ENCODE measurements around the gene FOXP1. TPM values are rescaled to one million over a fixed set of nuclear protein-coding genes. Genes with fewer than 3 reads are reported as not detected.

The FOXP1 gene
- total and polyA plus RNA-seq, 2 donors from 2014 or later: 6.7 to 87.2 TPM

- Histone ChIP-seq H3K9me3 (ENCODE audit: control insufficient read depth in 2 of 3, insufficient read depth in 1 of 3, low read length in 3 of 3) (no peaks in the 10 kb centered on the region), H3K4me3 (ENCODE audit: low read length in 3 of 3) (no peak overlapping the region), H3K9ac (ENCODE audit: low read length in 3 of 3) (no peak overlapping the region), H3K36me3 (ENCODE audit: control insufficient read depth in 2 of 3, insufficient read depth in 3 of 3, low read length in 3 of 3) (no peaks in the 10 kb centered on the region), H3K27ac (ENCODE audit: low read depth in 2 of 2, low read length in 2 of 2) (no peak overlapping the region), H3K27me3 (ENCODE audit: control insufficient read depth, insufficient read depth, low read length) (no peaks in the 10 kb centered on the region), H3K4me1 (ENCODE audit: control insufficient read depth in 2 of 3, insufficient read depth in 2 of 3, low read depth in 1 of 3, low read length in 3 of 3) (no peaks in the 10 kb centered on the region)
- FAIRE-seq (no peak), DNase-seq (no peak)
- intact Hi-C loops (cut with DNase I): no loop called here
- TF ChIP-seq CTCF (IDR thresholded peaks at IDR 0.05; ENCODE audit: borderline replicate concordance, extremely low read depth, insufficient read depth): no peak
Observed at GRCh38 chr3:70930066-70930465, 653.5 kb downstream of the FOXP1 start.

GRCh38 chr3:70927239-70927638 is 656.3 kb downstream of the FOXP1 start:
- H3K9me3 ChIP-seq (ENCODE audit: control insufficient read depth in 2 of 3, insufficient read depth in 1 of 3, low read length in 3 of 3): no peaks in the 10 kb centered on the region
- no peak for FAIRE-seq
- DNase-seq: no peak
- TF ChIP-seq CTCF (IDR thresholded peaks at IDR 0.05; ENCODE audit: borderline replicate concordance, extremely low read depth, insufficient read depth): no peak
- no peak overlapping the region for H3K9ac ChIP-seq (ENCODE audit: low read length in 3 of 3)
- intact Hi-C loops (cut with DNase I): no loop called here
- no peak overlapping the region for H3K27ac ChIP-seq (ENCODE audit: low read depth in 2 of 2, low read length in 2 of 2)
- H3K27me3 ChIP-seq (ENCODE audit: control insufficient read depth, insufficient read depth, low read length): no peaks in the 10 kb centered on the region
- no peaks in the 10 kb centered on the region for H3K36me3 ChIP-seq (ENCODE audit: control insufficient read depth in 2 of 3, insufficient read depth in 3 of 3, low read length in 3 of 3)
- H3K4me3 ChIP-seq (ENCODE audit: low read length in 3 of 3): no peak overlapping the region
- no peaks in the 10 kb centered on the region for H3K4me1 ChIP-seq (ENCODE audit: control insufficient read depth in 2 of 3, insufficient read depth in 2 of 3, low read depth in 1 of 3, low read length in 3 of 3)

GRCh38 chr3:70926835-70927234 is 656.7 kb downstream of the FOXP1 start:
- H3K4me3 ChIP-seq (ENCODE audit: low read length in 3 of 3): no peak overlapping the region
- no peak overlapping the region for H3K27ac ChIP-seq (ENCODE audit: low read depth in 2 of 2, low read length in 2 of 2)
- no peak for FAIRE-seq
- no peak overlapping the region for H3K9ac ChIP-seq (ENCODE audit: low read length in 3 of 3)
- no peak for DNase-seq
- intact Hi-C loops (cut with DNase I): no loop called here
- H3K9me3 ChIP-seq (ENCODE audit: control insufficient read depth in 2 of 3, insufficient read depth in 1 of 3, low read length in 3 of 3): no peaks in the 10 kb centered on the region
- H3K27me3 ChIP-seq (ENCODE audit: control insufficient read depth, insufficient read depth, low read length): no peaks in the 10 kb centered on the region
- H3K36me3 ChIP-seq (ENCODE audit: control insufficient read depth in 2 of 3, insufficient read depth in 3 of 3, low read length in 3 of 3): no peaks in the 10 kb centered on the region
- no peaks in the 10 kb centered on the region for H3K4me1 ChIP-seq (ENCODE audit: control insufficient read depth in 2 of 3, insufficient read depth in 2 of 3, low read depth in 1 of 3, low read length in 3 of 3)
- no peak for TF ChIP-seq CTCF (IDR thresholded peaks at IDR 0.05; ENCODE audit: borderline replicate concordance, extremely low read depth, insufficient read depth)

GRCh38 chr3:70919661-70920060 is 663.9 kb downstream of the FOXP1 start:
- DNase-seq (no peak), FAIRE-seq (no peak)
- intact Hi-C loops (cut with DNase I): no loop called here
- TF ChIP-seq CTCF (IDR thresholded peaks at IDR 0.05; ENCODE audit: borderline replicate concordance, extremely low read depth, insufficient read depth): no peak
- H3K27me3 ChIP-seq (ENCODE audit: control insufficient read depth, insufficient read depth, low read length): no peaks in the 10 kb centered on the region
- H3K4me1 ChIP-seq (ENCODE audit: control insufficient read depth in 2 of 3, insufficient read depth in 2 of 3, low read depth in 1 of 3, low read length in 3 of 3): no peaks in the 10 kb centered on the region
- H3K27ac ChIP-seq (ENCODE audit: low read depth in 2 of 2, low read length in 2 of 2): no peak overlapping the region
- H3K4me3 ChIP-seq (ENCODE audit: low read length in 3 of 3): no peak overlapping the region
- no peaks in the 10 kb centered on the region for H3K36me3 ChIP-seq (ENCODE audit: control insufficient read depth in 2 of 3, insufficient read depth in 3 of 3, low read length in 3 of 3)
- no peak overlapping the region for H3K9ac ChIP-seq (ENCODE audit: low read length in 3 of 3)
- no peaks in the 10 kb centered on the region for H3K9me3 ChIP-seq (ENCODE audit: control insufficient read depth in 2 of 3, insufficient read depth in 1 of 3, low read length in 3 of 3)
